ENCODE data around the gene SV2C.
"Not testable (repeated sequence)": the region's sequence is repeated elsewhere in the genome, so short reads cannot be mapped to it uniquely, and the experiment has no call there.

Gene SV2C

GRCh38 chr5:76204713-76205112 lies 121.5 kb downstream of the SV2C start:
- DNase-seq, result no peak

- no peak for DNase-seq
These were observed 123.9 kb downstream of the SV2C start for GRCh38 chr5:76207120-76207519.

GRCh38 chr5:76209297-76209696 lies 126.1 kb downstream of the SV2C start:
- DNase-seq, result no peak

DNA sequence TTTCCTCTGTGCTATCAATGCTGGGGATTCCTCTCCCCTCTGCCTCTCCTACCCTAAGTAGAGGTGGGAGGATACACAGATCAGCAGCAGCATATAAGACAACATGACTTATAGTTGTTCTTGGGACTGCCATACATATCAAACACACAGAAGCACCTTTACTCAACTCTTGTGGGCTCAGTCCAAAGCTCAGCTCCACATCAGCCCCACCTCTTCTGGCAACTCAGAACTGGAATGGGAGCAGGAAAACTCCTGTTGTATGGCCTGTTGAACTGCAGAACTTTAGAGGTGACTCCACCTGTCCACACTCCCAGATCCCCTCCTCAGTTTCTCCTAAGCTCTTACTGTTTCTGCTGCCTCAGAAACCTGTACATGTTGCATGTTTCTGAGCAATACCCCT lies 127.8 kb downstream of the SV2C start:
- DNase-seq, result no peak

- DNase-seq, result no peak
These were observed 130.7 kb downstream of the SV2C start for GRCh38 chr5:76213858-76214257.

DNA sequence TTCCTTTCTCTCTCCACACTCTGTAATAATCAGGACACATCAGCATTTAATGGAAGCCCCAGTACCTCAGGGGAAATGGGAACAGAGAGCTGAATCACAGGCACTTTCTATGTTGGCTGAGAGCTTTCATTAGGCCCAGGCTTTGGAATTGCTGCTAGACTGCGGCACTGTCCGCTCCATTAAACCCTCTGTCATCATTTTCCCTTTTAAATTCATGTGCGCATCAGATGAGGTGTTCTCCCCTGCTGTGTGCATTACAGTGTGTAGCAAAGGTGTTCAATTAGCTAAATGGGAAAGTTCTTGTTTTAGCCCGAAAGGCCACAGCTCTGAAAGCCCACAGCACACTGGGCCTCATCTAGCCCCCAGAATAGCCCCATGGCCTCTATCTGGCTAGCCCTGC lies 133.6 kb downstream of the SV2C start:
- no peak for DNase-seq

DNA sequence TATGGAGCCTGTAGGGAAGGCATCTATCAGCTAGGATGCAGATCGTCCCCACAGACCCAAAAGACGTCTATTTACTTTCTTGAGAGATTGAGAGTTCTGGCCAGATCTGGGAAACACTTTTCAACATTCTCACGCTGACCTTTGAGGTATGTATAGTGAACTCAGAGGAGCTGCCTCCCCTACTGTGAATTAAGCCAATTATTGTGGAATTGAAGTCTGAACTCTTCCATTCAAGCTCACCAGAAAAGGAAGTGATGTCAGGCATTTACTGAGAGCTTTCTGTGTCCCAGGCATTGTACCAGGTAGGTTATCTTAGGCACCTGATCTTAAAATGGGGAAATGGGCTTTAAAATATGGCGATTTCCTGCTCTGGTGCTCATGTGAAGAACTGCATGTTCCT lies 136.5 kb downstream of the SV2C start:
- DNase-seq, result no peak

DNA sequence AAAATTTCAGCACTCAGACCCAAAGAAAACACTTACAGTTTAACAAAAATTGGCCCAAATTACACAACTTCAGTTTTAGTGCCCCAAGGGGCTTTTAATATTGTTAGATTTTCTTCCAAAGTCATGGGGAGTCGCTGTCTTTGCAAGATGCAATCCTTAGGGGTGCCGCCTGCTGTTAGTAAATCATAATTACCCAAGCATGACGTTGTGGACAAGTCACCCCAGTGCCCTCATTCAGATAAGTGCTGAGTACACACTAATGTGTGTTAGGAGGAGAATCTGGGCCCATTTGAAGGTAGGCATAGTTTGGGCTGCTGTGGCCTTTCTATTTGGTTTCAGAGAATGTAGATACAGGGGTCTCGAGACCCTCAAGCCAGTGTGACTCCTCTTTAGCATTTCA lies 138.1 kb downstream of the SV2C start:
- DNase-seq, result no peak

DNA sequence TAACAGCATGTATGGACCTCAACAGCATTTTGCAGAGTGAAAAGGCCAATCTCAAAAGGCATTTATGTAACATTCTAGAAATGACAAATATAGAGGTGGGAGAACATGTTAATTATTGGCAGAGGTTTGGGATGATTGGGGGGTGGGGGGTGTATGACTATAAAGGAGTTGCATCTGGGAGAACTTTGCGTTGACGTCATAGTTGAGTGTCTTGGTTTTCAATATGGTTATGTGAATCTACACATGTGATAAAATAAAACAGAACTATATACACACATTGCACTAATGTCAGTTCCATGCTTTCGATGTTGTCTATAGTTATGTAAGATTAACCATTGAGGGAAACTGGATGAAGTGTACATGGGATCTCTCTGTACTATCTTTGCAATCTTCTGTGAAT lies 139.1 kb downstream of the SV2C start:
- DNase-seq, result no peak

DNA sequence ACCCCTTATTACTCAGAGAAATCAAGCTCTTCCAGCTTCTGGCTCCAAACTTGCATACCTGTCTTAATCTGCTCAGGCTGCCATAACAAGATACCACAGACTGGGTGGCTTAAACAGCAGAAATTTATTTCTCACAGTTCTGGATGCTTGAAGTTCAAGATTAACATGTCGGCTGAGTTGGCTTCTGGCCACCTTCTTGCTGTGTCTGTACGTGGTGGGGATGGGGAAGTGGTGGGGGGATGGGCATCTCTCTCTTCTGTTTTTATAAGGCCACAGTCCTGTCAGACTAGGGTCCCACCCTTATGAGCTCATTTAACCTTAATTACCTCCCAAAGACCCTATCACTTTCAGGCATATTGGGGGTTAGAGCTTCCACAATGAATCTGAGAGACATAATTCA lies 140.5 kb downstream of the SV2C start:
- no peak for DNase-seq

DNA sequence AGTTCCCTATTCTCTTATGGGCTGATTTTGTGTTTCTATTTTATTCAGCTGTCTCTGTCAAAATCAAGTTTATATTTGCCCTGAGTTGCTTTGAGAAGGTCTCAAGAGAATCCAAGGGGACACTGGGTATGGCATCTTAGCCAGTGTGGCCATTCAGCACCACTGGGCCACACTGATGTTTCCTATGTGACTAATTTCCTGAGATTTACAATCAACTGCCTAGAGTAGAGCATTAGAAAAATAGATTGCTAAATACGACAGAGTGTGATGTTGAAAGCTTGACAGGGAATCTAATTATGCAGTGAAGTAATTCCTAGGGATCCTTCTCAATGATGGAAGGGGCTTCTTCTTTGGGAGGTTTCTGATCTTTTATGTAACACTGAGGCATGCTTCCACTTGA lies 141.7 kb downstream of the SV2C start:
- no peak for DNase-seq

DNA sequence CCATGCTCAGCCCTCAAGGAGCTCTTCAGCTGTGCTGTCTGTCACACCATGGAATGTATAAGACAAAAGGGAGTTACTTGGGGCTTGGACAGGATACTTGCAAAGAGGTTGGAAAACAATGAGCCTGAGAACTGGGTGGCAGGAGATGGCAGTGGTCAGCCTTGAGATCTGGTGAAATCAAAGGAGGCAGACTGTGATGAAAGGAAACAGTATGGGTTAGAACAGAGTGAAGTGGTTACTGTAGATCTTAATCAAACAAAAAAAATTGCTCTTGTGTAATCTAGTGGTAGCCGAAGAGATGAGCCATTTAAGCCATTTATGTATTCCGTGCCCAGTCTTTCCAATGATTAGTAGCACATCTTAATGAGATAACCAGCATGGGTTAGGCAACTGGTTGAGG lies 142.2 kb downstream of the SV2C start:
- no peak for DNase-seq

- no peak for DNase-seq
These were observed 146.7 kb downstream of the SV2C start for GRCh38 chr5:76229900-76230299.

DNA sequence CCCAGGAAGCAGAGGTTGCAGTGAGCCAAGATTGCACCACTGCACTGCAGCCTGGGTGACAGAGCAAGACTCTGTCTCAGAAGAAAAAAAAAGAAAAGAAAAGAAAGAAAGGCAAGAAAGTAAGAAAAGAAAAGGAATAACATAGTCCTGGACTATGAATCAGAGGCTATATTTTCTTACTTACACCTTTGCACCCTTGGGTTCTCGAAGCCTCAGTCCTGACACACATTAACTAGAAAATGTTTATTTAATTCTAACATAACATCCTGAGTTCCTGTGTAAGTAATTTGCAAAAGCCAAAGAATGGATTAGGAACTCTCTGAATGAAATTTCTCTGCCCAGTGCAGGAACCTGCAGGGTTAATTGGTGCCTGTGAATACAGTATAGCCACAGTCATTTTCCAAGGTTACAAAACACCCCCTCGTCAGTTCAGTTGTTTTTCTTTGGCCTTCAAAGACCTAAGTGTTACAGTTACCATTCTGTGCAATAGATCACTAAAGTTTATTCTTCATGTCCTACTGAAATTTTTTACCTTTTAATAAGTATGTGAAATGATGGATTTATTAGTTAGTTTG lies 147.6 kb downstream of the SV2C start:
- no peak for DNase-seq

DNA sequence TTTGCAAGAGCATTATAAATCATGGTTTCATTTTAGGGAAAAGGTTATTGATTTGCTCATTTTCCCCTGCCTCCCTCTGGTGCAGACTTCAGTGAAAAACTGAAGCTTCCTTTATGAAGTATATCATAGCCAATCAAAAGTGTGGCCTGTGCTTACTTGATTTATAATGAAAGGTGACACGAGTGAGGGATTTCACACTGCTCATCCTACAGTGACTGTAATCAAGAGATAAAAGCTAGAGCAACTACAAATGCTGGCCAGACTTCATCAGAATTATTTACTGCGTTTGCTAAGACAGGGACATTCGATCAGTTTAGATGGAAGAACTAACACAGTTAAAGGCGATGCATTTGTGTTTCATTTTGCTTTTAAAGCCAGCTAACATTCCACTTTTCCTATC lies 151.5 kb downstream of the SV2C start:
- no peak for DNase-seq

- DNase-seq, result no peak
These were observed 153.5 kb downstream of the SV2C start for GRCh38 chr5:76236684-76237083.

DNA sequence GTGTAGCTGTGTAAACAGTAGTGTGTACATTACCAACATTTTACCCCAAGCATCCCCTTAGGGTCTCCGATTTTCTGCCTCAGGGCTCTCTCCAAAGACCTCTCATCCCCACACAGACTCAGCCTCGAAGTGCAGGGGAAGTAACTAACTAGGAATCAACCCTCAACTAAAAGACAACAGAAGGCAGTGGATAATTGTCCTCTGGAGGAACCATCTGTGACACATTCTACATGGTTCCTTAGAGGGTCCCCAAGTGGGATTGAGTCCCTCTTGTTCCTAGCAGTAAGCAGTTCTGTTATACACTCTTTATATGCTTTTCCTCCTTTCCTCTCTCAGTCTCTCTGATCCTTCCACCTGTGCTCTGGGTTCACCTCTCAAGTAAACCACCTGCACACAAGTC lies 157.2 kb downstream of the SV2C start:
- DNase-seq, result no peak

- DNase-seq, result not testable (repeated sequence)
These were observed 159.0 kb downstream of the SV2C start for GRCh38 chr5:76242155-76242554.

DNA sequence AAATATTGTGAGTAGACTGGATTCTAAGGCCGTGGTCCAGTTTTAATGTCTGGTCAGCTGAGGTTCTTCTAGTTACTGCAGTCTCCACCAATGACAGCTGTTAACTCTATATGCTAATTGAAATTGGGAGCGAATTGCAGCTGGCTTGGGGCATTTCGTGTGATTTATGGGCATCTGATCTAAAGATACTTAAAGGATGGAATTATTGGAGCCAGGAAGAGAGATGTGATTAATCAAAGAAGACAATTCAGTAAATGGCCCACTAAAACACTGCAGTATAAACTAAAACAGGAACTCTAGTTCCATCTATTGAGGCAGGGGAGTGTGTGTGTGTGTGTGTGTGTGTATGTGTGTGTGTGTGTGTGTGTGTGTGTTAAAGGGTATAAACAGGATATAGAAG lies 162.4 kb downstream of the SV2C start:
- DNase-seq, result no peak

- DNase-seq, result no peak
These were observed 166.4 kb downstream of the SV2C start for GRCh38 chr5:76249621-76250020.

DNA sequence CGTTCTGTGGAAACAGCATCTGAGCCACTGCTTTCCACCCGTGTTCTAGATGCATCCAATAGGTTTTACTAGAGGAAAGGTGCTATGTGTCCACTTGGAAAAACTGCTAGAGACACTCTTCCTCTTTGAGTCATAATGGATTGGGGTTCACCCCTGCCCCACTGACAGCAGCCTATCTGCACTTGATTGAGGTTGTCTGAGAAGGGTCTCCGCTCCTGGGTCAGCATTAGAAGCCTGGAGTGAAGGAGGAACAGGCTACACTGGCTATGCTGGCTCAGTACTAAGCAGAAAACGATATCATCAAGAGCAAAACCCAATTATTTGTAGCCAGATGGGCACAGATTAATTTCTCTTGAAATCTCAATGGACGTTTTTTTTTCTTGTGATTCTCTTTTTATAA lies 167.3 kb downstream of the SV2C start:
- DNase-seq, result no peak

DNA sequence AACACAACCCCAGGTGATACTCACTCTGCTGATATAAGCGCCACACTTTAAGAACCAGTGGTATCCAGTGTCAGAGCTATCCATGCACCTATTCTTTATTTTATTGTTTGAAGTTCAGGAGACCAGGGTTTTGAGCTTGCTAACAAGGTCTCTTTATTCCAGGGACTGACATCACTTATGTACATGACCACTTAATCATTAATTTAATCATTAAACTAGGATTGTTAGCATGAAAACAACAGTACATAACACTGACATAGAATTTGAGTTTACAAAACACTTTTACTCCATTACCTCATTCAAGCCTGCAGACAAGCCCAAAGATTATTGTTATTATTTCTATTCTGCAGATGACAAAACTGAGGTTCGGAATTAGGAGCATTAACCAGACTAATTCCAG lies 168.5 kb downstream of the SV2C start:
- DNase-seq, result no peak

GRCh38 chr5:76252437-76252836 lies 169.3 kb downstream of the SV2C start:
- no peak for DNase-seq

DNA sequence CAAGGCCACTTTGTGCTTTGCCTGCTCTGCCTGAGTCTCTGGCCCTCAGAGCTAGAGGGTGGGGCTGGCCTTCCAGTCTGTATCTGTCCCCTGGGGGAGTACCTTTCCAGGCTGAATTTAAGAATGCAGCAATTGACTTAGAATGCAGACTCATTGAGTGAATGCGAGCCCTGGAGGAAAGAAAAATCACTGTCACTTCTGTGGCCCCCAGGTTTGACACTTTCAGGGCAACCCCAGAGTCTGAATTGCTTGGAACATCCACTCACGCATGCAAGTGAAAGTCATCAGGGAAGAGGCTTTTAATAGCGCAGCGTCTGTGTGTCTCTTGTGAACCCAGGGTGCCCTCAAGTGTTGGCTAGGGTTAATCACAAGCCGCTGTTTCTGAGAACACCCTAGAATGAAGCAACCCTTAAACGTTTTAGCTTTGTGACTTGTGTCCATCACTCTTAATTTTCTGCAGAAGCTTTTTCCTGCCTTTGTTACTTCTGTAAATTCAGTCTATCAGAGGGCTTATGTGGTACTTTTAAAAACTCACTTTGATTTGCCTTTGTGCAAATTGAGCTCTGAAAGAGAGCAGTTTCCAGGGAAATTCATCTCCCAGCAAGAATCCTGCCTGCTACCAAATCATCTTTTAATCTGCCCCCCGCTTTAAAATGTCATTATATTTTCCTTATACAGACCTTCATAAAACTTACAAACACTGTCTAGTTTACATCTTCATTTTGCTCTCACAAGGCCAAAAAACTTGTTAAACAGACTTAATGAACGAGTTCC lies 173.1 kb downstream of the SV2C start:
- DNase-seq, result peak; percentile 27 to 54

GRCh38 chr5:76257225-76257833 lies 174.1 kb downstream of the SV2C start:
- DNase-seq, result no peak

Measured in NCI-H1930 (cell line).